GM19351 (cell line): ENCODE data around the gene PRKAR1B.
"Not testable (repeated sequence)": the region's sequence is repeated elsewhere in the genome, so short reads cannot be mapped to it uniquely, and the experiment has no call there.

ENCODE experiments used
- ATAC-seq: cut with Tn5 transposase; IDR thresholded peaks from one replicate; pipeline ENCODE4 v1.9.1; 2021; ENCODE audit warnings: mild to moderate bottlenecking, moderate library complexity; ENCODE audit not compliant: unreplicated experiment

The PRKAR1B gene

DNA sequence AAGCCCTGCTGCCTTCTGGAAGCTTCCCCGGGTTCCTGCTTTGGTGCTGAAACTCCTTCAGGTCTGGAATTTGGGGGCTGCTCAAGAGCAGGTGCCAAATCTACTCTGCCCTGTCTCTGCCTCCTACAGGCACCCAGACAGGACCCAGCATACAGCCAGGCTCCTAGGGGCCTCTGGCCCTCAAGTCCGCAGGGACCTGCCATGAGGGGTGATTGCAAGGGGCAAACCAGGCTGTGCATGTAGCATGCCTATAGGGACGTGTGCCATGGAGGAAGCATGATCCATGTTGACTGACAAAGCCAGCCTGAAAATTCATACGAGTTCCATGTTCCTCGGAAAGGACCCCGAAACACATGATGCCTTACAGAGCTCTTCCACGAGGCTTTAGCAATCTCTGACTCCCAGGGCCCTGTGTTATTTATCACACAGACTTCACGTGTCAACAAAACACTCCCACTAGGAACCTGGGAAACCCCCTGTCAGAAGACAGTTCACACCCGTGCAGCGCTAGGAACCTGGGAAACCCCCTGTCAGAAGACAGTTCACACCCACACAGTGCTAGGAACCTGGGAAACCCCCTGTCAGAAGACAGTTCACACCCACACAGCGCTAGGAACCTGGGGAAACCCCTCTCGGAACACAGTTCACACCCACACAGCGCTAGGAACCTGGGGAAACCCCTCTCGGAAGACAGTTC is 75.9 kb downstream of the PRKAR1B start:
- no peak for ATAC-seq

GRCh38 chr7:650339-651031 is 76.6 kb downstream of the PRKAR1B start:
- ATAC-seq = no peak

DNA sequence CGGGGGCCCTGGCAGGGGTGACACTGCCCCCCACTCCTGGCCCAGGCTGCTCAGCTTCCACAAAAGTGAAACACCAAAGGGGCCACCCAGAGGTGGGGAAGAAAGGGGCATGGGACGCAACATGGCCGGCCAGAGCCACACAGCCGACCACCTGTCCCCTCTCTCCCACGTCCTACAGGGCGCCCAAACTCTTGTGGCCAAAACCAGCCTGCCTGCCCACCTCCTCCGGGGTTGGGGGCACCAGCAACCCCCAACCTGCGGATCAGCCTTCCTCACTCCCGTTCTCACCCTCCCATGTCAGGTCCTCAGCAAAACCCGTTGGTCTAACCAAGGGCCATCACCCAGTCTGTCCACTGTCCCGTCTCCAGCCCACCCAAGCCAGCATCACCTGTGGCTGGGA is 80.1 kb downstream of the PRKAR1B start:
- ATAC-seq = no peak

DNA sequence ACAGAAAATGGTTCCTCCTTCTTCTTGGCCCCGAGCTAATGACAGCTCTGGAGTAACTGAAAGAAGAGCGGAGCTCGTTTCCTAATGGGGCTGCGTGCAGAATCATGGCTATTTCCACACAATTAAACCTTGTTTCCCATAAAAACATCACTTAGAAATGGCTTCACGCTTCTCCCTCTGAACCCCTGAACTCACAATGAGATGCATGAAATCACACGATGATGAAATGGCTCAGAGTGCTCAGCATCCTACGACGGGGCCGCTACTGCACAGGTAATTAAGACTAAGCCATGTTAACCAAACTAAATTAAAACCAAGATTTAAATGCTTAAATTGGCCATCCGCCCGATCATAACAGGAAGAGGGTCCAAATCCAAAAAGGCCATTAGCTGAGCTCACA is 80.6 kb downstream of the PRKAR1B start:
- no peak for ATAC-seq

- no peak for ATAC-seq
Measured at GRCh38 chr7:645606-646005, 81.5 kb downstream of the PRKAR1B start.

DNA sequence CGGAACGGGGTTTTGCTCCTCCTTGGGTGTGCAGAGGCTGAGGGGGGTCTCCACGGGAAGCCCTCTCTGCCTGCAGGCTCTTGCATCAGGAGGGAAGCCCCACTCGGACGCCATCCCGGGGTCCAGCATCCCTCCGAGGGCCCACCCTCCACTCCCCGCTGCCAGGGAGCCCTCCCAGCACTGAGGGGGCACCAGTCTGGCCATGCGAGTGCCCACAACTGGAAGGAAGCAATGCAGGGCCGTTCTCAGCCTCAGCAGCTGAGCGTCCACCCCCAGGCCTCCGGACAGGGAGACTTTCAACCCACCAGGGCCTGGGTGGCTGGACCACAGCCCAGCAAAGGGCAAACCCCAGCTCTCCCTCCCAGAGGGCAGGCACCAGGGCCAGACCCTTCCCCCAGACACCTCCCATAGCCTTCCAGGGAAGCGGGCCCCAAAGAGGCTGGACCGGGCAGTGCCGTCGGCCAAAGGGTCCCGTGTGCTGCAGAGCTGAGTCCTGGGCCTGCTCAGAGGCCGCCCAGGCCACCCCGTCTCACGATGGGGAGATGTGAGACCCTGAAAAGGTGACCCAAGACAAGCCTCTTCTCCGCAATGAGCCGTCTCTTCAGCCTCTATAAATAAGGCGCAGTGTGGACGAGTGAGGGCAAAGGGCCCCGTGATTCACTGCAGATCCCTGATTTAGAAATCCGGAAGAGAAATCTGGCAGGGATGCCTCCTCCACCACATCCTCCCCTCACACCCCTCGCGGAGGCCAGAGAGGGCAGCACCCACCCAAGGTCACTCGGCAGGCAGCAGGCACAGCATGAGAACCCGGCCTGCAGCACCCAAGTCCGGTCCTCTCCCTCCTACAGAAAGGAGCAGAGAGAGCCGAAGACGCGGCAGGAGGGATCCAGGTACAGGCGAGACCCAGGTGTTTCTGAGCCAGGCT is 82.4 kb downstream of the PRKAR1B start:
- no peak for ATAC-seq

GRCh38 chr7:641966-642365 is 85.1 kb downstream of the PRKAR1B start:
- ATAC-seq = no peak

DNA sequence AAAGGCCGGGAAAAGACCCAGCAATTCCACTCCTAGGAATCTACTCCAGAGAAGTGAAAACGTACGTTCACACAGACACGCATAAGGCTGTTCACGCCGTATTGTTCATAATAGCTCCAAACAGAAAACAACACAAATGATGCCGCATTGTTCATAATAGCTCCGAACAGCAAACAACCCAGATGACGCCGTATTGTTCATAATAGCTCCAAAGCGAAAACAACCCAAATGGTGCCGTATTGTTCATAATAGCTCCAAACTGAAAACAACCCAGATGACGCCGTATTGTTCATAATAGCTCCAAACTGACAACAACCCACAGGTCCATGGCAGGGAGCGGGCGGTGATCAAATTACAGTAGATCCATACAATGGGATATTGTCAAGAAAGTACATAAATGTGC is 85.8 kb downstream of the PRKAR1B start:
- no peak for ATAC-seq

DNA sequence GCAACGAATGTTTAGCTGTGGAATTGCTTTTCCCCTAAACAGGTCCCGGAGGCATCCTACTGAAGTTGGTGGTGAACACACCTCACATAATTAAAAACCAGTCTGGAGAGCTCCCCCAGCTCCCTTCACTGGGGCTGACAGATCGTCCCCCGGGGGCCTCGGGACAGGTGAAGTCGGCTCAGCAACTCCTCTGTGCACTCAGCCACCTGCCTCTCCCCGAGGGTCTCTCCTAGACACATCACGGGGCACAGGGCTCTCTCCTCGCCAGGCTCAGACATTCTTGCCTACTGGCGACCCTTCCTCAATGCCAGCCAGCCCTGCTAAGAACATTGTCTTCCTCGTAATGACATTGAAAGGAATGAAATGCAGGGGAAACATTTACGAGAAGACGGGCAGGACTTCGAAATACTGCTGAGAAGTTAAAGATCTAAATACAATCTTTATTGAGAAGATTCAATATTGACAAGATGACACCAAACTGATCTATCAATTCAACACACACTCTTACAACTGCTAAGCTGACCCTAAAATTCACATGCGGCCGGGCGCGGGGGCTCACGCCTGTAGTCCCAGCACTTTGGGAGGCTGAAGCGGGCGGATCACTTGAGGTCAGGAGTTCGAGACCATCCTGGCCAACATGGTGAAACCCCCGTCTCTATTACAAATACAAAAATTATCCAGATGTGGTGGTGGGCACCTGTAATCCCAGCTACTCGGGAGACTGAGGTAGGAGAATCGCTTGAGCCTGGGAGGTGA is 88.6 kb downstream of the PRKAR1B start:
- no peak for ATAC-seq

DNA sequence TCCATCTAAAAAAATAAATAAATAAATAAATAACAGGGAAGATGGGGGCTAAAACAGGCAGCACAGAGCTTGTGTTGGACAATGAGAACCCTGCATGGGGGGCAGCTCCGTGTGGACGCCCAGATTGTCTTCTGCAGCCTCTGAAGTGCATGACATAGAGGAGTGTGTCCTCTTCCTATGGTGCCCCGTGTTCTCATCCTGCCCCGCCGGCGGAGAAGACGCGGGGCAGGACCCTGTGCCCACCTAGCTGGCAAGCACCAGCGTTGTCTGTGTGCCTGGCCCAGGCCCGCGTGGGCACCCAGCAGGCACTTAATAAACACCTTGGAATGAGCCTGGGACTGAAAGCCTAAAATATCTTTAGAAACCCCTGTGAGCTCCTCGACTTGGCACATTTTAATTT is 89.3 kb downstream of the PRKAR1B start:
- ATAC-seq = no peak

GRCh38 chr7:636396-636795 is 90.7 kb downstream of the PRKAR1B start:
- no peak for ATAC-seq

DNA sequence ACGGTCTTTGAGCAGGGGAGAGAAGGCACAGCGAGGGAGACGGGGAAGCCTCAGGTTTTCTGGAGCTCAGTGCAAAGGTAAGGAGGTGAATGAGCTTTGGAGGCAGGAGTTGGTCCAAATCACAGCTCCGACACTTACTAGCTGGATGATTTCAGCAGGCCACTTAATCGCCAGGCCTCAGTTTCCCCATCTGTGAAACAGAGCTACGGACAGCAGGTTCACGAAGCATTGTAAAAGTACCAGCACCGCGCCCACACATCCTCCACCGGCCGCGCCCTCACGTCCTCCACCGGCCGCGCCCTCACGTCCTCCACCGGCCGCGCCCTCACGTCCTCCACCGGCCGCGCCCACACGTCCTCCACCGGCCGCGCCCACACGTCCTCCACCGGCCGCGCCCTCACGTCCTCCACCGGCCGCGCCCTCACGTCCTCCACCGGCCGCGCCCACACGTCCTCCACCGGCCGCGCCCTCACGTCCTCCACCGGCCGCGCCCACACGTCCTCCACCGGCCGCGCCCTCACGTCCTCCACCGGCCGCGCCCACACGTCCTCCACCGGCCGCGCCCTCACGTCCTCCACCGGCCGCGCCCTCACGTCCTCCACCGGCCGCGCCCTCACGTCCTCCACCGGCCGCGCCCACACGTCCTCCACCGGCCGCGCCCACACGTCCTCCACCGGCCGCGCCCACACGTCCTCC is 91.2 kb downstream of the PRKAR1B start:
- not testable (repeated sequence) for ATAC-seq

- ATAC-seq = no peak
Measured at GRCh38 chr7:635227-635626, 91.9 kb downstream of the PRKAR1B start.

DNA sequence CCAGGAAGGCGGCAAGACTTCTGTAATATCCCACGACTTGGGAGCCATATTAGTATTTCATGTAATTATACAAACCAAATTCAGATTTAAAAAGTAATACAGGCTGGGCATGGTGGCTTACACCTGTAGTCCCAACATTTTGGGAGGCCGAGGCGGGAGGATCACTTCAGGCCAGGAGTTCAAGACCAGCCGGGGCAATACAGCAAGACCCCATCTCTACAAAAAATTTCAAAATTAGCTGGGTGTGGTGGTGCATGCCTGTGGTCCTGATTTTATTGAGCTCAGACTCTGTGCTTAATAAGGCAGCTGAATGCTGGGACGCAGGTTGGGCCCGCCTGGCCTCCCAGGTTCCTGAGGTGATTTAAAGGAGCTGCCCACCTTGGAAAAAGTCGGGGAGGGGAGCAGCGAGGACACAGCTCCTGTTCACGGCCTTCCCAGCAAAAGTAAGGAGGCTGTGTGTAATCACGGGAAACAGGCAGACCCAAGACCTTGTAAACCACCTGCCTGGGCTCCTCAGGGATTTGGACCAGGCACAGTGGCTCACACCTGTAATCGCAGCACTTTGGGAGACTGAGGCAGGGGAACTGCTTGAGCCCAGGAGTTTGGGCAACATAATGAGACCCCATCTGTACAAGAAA is 93.6 kb downstream of the PRKAR1B start:
- no peak for ATAC-seq

DNA sequence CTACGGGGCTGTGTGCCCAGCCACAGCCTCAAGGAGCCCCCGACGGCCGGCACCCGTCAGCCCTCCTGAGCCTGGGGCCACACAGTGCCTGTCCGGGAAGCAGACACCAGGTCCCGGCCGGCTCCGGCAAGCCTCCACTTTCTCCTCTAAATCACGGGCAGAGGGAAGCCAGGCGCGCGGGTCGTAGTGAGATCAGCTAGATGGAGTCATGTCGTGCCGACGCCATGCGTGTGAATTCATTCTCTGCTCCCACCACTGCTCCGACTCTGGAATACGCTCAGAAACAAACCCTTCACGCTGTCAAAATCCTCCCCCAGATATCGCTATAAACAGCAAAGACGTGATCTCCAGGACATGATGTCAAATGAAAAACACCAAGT is 94.3 kb downstream of the PRKAR1B start:
- ATAC-seq = no peak

GRCh38 chr7:631964-632830 is 94.9 kb downstream of the PRKAR1B start:
- no peak for ATAC-seq

DNA sequence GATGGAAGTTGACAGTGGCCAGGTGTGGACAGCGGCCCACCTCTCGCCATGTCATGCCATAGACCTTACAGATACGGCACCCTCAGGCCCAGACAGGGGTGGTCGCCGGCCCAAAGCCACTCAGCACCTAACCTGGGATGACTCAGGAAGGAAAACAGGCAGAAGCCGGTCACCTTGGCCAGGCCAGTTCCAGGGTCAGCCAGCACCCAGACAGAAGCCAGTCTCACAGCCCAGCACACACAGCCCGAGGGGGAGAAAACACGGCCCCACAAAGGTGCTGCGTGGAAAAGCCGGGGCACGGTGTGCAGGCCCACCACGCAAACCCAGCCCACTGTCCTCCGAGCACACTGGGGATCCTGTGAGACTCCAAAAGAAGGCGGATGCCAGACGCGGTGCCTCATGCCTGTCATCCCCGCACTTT is 95.8 kb downstream of the PRKAR1B start:
- no peak for ATAC-seq

GRCh38 chr7:630539-630938 is 96.5 kb downstream of the PRKAR1B start:
- ATAC-seq = no peak

DNA sequence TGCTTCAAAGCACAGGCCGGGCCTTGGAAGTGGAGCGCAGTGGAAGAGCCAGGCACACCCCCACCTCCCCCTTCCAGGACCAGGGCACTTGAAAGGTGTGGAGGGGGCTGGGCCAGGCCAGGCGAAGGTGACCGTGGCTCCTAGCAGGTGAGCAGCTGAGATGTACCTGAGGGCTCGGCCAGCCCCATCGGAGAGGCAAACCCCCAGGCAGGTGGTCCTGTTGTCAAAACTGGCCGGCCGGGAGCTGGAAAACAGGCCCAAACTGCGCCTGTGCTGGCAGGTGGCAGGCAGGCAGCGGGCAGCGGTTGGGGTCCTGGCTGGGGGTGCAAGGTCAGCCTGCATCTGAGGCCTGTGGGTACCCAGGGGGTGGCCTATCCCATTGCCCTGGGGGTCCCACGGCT is 97.0 kb downstream of the PRKAR1B start:
- ATAC-seq = no peak
